Gastroesophageal sphincter (tissue), 4 donors: ENCODE measurements around the gene MEF2C. TPM values are rescaled to one million over a fixed set of nuclear protein-coding genes. Genes with fewer than 3 reads are reported as not detected.

Experiments
- ATAC-seq: fragments of 150-250 bp; one replicate; pipeline ENCODE4 v1.9.1; 2016; ENCODE audit warnings: mild to moderate bottlenecking, moderate library complexity
- H3K27ac ChIP-seq, 4 donors: fragments of 200-600 bp; sonication (generic) in 3 of 4; 1 replicate in 3 of 4; 2 replicates in 1 of 4; pipeline ENCODE4 v1.5.1; 2016 to 2019
- H3K27me3 ChIP-seq: fragments of 200-600 bp; sonication (generic); one replicate; pipeline ENCODE4 v1.5.1; 2019
- H3K36me3 ChIP-seq, 2 donors: fragments of 200-600 bp; sonication (generic); one replicate each; pipeline ENCODE4 v1.5.1; 2019; ENCODE audit warnings: control low read depth in 1 of 2
- H3K4me1 ChIP-seq, 3 donors: fragments of 200-600 bp; sonication (generic); 1 replicate in 2 of 3; 2 replicates in 1 of 3; pipeline ENCODE4 v1.5.1; 2016 to 2019; ENCODE audit warnings: control low read depth in 2 of 3
- H3K4me3 ChIP-seq, 2 donors: fragments of 200-600 bp; sonication (generic); one replicate each; pipeline ENCODE4 v1.5.1; 2019; ENCODE audit warnings: mild to moderate bottlenecking in 1 of 2, moderate library complexity in 1 of 2
- H3K9me3 ChIP-seq, 3 donors: fragments of 200-600 bp; sonication (generic); one replicate each; pipeline ENCODE4 v1.5.1; 2017 to 2019; ENCODE audit warnings: control low read depth in 2 of 3
- CTCF ChIP-seq, 4 experiments: fragments of 200-600 bp in 2 of 4; fragments of 450-650 bp in 2 of 4; sonication (generic) in 1 of 4; IDR thresholded peaks; one replicate each; pipeline ENCODE4 v1.5.1; 2017 to 2019; ENCODE audit warnings: antibody characterized with exemption in 4 of 4, mild to moderate bottlenecking in 2 of 4, moderate library complexity in 2 of 4
- EP300 ChIP-seq: sonication (generic); formaldehyde crosslinking; IDR thresholded peaks from one replicate; pipeline ENCODE4 v1.6.1; 2017; ENCODE audit warnings: antibody characterized with exemption, mild to moderate bottlenecking
- POLR2A ChIP-seq, 2 donors: fragments of 450-650 bp; IDR thresholded peaks; one replicate each; pipeline ENCODE4 v1.6.1; 2017; ENCODE audit warnings: antibody characterized with exemption in 2 of 2, mild to moderate bottlenecking in 2 of 2, moderate library complexity in 1 of 2
- POLR2AphosphoS5 ChIP-seq: sonication (generic); formaldehyde crosslinking; IDR thresholded peaks from one replicate; pipeline ENCODE4 v1.6.1; 2017; ENCODE audit warnings: antibody characterized with exemption
- WGBS, 2 donors: methylation state at CpG; one replicate each; pipeline ENCODE4 v1.1.5; 2018; ENCODE audit warnings: low coverage in 1 of 2; 5-methylcytosine and 5-hydroxymethylcytosine counted together
- total RNA-seq, 4 donors: library from RNA; depleted of rRNA; stranded (reverse); fragments of >200 nt; gene quantifications; one replicate each; pipeline ENCODE4 v1.1.0, GENCODE V29; 2016

MEF2C gene
- total RNA-seq, 4 donors from 2014 or later, result 23.1 to 66.9 (median 29.5) TPM

GRCh38 chr5:88679638-88680037, 203.3 kb downstream of the MEF2C start:
- Histone ChIP-seq H3K27me3 (peaks cover 100% of the 10 kb centered on the region), H3K9me3 (no peaks in the 10 kb centered on the region), H3K27ac (no peak overlapping the region), H3K4me3 (peak overlapping the region in 1 of 2 donors; percentile 47), H3K36me3 (no peaks in the 10 kb centered on the region), H3K4me1 (peaks cover 0 to 39% (median 9%) of the 10 kb centered on the region in 3 donors)
- 18 to 21% methylated on average over 7 to 14 of the region's 14 CpGs for WGBS, 2 donors
- ATAC-seq, result no peak
- TF ChIP-seq POLR2AphosphoS5, result no peak
- TF ChIP-seq CTCF (IDR thresholded peaks at IDR 0.05), result no peak
- TF ChIP-seq POLR2A (IDR thresholded peaks at IDR 0.05), result no peak
- no peak for TF ChIP-seq EP300

- peaks cover 100% of the 10 kb centered on the region for H3K27me3 ChIP-seq
- H3K9me3 ChIP-seq, result no peaks in the 10 kb centered on the region
- H3K27ac ChIP-seq, result no peak overlapping the region
- TF ChIP-seq CTCF (IDR thresholded peaks at IDR 0.05), result no peak
- no peak for TF ChIP-seq POLR2AphosphoS5
- TF ChIP-seq POLR2A (IDR thresholded peaks at IDR 0.05), result no peak
- no peak for TF ChIP-seq EP300
- no peak overlapping the region for H3K4me3 ChIP-seq
- ATAC-seq, result no peak
- H3K4me1 ChIP-seq, result peaks cover 0 to 42% (median 15%) of the 10 kb centered on the region in 3 donors
- WGBS, 2 donors, result 15 to 19% methylated on average over 12 to 14 of the region's 14 CpGs
- H3K36me3 ChIP-seq, result no peaks in the 10 kb centered on the region
These were observed 204.1 kb downstream of the MEF2C start for GRCh38 chr5:88678770-88679381.

GRCh38 chr5:88677943-88678769, 204.8 kb downstream of the MEF2C start:
- Histone ChIP-seq H3K27ac (no peak overlapping the region), H3K4me1 (peaks cover 0 to 38% (median 15%) of the 10 kb centered on the region in 3 donors), H3K4me3 (no peak overlapping the region), H3K36me3 (no peaks in the 10 kb centered on the region), H3K27me3 (peaks cover 100% of the 10 kb centered on the region), H3K9me3 (no peaks in the 10 kb centered on the region)
- ATAC-seq, result no peak
- WGBS, 2 donors, result 4 to 20% methylated on average over 19 to 40 of the region's 56 CpGs
- TF ChIP-seq POLR2A (IDR thresholded peaks at IDR 0.05) (no peak), CTCF (IDR thresholded peaks at IDR 0.05) (no peak), EP300 (no peak), POLR2AphosphoS5 (no peak)

- Histone ChIP-seq H3K4me1 (peaks cover 0 to 45% (median 15%) of the 10 kb centered on the region in 3 donors), H3K27ac (no peak overlapping the region), H3K4me3 (no peak overlapping the region), H3K36me3 (no peaks in the 10 kb centered on the region), H3K27me3 (peaks cover 100% of the 10 kb centered on the region), H3K9me3 (no peaks in the 10 kb centered on the region)
- TF ChIP-seq CTCF (IDR thresholded peaks at IDR 0.05), result no peak
- TF ChIP-seq POLR2AphosphoS5, result no peak
- TF ChIP-seq EP300, result no peak
- no peak for TF ChIP-seq POLR2A (IDR thresholded peaks at IDR 0.05)
- WGBS, 2 donors, result 16 to 23% methylated on average over 4 of the region's 4 CpGs
- no peak for ATAC-seq
These were observed 205.5 kb downstream of the MEF2C start for GRCh38 chr5:88677376-88677895.
